Measurements from ENCODE around the gene MCCD1.
A peak's percentile ranks its signal among the peaks of the same experiment; 100 is the strongest.
"Not testable (repeated sequence)": the region's sequence is repeated elsewhere in the genome, so short reads cannot be mapped to it uniquely, and the experiment has no call there.

The MCCD1 gene

DNA sequence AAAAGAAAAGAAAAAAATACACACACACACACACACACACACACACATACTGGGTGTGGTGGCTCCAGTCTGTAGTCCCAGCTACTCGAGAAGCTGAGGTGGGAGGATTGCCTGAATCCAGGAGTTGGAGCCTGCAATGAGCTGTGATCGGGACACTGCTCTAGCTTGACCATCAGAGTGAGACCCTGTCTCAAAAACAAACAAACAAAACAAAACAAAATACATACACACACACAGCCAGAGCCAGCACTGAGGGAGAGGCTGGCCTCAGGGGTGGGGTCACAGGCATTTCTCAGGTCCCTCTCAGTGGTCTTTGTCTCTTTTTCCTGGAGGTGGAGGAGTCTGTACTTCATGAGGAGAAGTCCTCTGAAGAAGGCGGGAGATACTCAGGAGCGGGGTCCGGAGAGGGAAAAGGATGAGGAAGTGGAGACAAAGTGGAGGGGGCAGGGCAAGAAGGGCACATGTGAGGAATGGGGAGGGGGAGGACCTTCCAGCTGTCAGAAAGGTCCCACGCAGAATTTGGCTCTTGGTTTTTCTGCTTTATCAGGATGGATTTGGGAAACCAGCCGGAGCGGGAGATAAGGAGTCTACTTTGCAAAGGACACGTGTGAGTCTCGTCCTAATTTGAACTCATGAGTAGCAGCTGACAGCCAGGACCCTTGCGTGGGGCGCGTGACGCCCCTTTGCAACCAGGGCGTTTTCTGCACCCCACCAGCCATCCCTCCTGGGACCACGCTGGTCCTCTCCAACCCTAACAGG is 38.5 kb upstream of the MCCD1 start:
- no peak overlapping the region for H3K27ac ChIP-seq (ENCODE audit: low read depth, low read length)
- H3K4me1 ChIP-seq (ENCODE audit: control insufficient read depth in 5 of 5, insufficient read depth in 5 of 5, low read length in 5 of 5) = peaks cover 0 to 20% (median 9%) of the 10 kb centered on the region in 5 donors
- H3K36me3 ChIP-seq (ENCODE audit: control insufficient read depth in 5 of 5, insufficient read depth in 5 of 5, low read length in 5 of 5) = no peaks in the 10 kb centered on the region
- H3K9ac ChIP-seq (ENCODE audit: low read length in 5 of 5) = no peak overlapping the region
- no peaks in the 10 kb centered on the region for H3K9me3 ChIP-seq (ENCODE audit: control insufficient read depth in 5 of 5, low read length in 5 of 5)
- H3K27me3 ChIP-seq (ENCODE audit: control insufficient read depth in 5 of 5, insufficient read depth in 4 of 5, low read length in 5 of 5) = peaks cover 0 to 3% (median 0%) of the 10 kb centered on the region in 5 donors
- no peak overlapping the region for H3K4me3 ChIP-seq (ENCODE audit: low read depth in 1 of 5, low read length in 5 of 5)

DNA sequence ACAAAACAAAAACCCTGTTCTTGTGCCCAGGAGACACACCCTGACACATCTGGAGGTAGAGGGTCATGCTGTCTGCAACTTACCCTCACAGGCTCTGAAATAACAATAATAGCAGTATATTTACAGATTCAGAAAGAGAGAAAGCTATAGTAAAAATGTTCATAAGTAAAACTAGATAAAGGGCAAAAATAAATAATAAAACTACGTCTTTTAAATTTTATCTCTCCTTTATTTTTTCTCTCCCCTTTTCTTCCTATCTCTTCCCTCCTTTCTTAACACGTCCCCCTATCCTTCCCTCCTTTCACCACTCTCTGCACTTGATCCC is 35.2 kb upstream of the MCCD1 start:
- not testable (repeated sequence) for H3K27me3 ChIP-seq (ENCODE audit: control insufficient read depth in 5 of 5, insufficient read depth in 4 of 5, low read length in 5 of 5); H3K27ac ChIP-seq (ENCODE audit: low read depth, low read length)
- peak overlapping the region in 3 of 5 donors; percentile 73 to 78 (median 73) for H3K4me3 ChIP-seq (ENCODE audit: low read depth in 1 of 5, low read length in 5 of 5)

DNA sequence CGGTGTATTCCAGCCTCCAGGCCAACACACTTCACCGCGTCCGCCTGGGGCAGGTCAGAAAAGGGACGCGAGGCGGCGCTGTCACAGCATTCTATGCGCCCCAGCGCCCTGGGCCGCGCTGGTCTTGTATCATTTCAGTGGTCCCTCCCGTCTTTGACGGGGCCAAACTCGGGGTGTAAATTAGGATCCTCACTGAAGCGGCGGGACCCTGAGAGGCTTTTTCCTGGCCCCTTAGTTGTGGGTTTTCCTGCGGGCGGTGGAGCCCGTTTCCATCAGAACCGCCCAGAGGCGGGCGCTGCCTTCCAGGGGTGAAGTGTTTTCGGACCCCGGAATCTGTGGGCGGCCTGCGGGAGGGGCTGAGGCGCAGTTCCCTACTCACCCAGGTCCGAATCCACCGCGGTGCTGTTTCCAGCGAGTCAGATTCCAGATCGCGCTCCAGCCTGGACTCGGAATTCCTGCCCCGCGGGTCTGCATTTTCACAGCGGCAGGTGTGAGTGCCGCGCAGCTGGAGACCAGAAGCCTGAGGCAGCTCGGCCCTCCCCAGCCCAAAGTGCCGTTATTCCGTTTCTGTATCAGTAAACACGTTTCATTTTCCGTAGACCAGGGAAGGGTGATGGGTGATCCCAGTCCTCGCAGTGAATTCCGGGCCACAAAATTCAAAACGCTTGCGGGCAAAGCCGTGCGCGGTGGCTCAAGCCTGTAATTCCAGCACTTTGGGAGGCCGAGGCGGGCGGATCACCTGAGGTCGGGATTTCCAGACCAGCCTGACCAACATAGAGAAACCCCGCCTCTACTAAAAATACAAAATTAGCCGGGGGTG is 34.7 kb upstream of the MCCD1 start:
- Histone ChIP-seq H3K9ac (ENCODE audit: low read length in 5 of 5) (peak overlapping the region in 4 of 5 donors; percentile 48 to 71 (median 65)), H3K9me3 (ENCODE audit: control insufficient read depth in 5 of 5, low read length in 5 of 5) (no peaks in the 10 kb centered on the region), H3K27ac (ENCODE audit: low read depth, low read length) (peak overlapping the region; percentile 30), H3K4me3 (ENCODE audit: low read depth in 1 of 5, low read length in 5 of 5) (peak overlapping the region; percentile 58 to 78 (median 73)), H3K36me3 (ENCODE audit: control insufficient read depth in 5 of 5, insufficient read depth in 5 of 5, low read length in 5 of 5) (no peaks in the 10 kb centered on the region), H3K27me3 (ENCODE audit: control insufficient read depth in 5 of 5, insufficient read depth in 4 of 5, low read length in 5 of 5) (peaks cover 0 to 4% (median 0%) of the 10 kb centered on the region in 5 donors), H3K4me1 (ENCODE audit: control insufficient read depth in 5 of 5, insufficient read depth in 5 of 5, low read length in 5 of 5) (peaks cover 0 to 52% (median 32%) of the 10 kb centered on the region in 5 donors)

More for the DNA sequence above, 35.2 kb upstream of the MCCD1 start:
- H3K4me1 ChIP-seq (ENCODE audit: control insufficient read depth in 5 of 5, insufficient read depth in 5 of 5, low read length in 5 of 5) = peaks cover 0 to 46% (median 28%) of the 10 kb centered on the region in 5 donors
- not testable (repeated sequence) for H3K36me3 ChIP-seq (ENCODE audit: control insufficient read depth in 5 of 5, insufficient read depth in 5 of 5, low read length in 5 of 5); H3K9me3 ChIP-seq (ENCODE audit: control insufficient read depth in 5 of 5, low read length in 5 of 5); H3K9ac ChIP-seq (ENCODE audit: low read length in 5 of 5)

DNA sequence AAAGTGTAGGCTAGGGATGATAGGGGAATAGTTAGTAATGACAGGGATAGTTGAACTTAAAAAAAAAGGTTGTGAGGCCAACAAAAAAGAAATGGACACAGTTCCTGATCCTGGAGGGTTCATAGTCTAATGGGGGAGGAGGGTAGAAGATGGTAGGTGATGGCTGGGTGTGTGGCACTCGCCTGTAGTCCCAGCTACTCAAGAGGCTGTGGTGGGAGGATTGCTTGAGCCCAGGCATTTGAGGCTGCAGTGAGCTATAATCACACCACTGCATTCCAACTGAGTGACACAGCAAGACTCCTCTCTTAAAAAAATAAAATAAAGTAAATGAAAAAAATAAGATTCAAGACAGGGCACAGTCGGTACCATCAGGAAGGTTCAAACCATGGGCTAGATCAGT is 33.2 kb upstream of the MCCD1 start:
- peaks cover 0 to 8% (median 3%) of the 10 kb centered on the region in 5 donors for H3K27me3 ChIP-seq (ENCODE audit: control insufficient read depth in 5 of 5, insufficient read depth in 4 of 5, low read length in 5 of 5)
- no peaks in the 10 kb centered on the region for H3K9me3 ChIP-seq (ENCODE audit: control insufficient read depth in 5 of 5, low read length in 5 of 5)
- peak overlapping the region in 2 of 5 donors; percentile 51 to 60 for H3K9ac ChIP-seq (ENCODE audit: low read length in 5 of 5)
- H3K27ac ChIP-seq (ENCODE audit: low read depth, low read length) = no peak overlapping the region
- no peaks in the 10 kb centered on the region for H3K36me3 ChIP-seq (ENCODE audit: control insufficient read depth in 5 of 5, insufficient read depth in 5 of 5, low read length in 5 of 5)
- peaks cover 0 to 53% (median 32%) of the 10 kb centered on the region in 5 donors for H3K4me1 ChIP-seq (ENCODE audit: control insufficient read depth in 5 of 5, insufficient read depth in 5 of 5, low read length in 5 of 5)
- peak overlapping the region in 4 of 5 donors; percentile 63 to 78 (median 73) for H3K4me3 ChIP-seq (ENCODE audit: low read depth in 1 of 5, low read length in 5 of 5)

DNA sequence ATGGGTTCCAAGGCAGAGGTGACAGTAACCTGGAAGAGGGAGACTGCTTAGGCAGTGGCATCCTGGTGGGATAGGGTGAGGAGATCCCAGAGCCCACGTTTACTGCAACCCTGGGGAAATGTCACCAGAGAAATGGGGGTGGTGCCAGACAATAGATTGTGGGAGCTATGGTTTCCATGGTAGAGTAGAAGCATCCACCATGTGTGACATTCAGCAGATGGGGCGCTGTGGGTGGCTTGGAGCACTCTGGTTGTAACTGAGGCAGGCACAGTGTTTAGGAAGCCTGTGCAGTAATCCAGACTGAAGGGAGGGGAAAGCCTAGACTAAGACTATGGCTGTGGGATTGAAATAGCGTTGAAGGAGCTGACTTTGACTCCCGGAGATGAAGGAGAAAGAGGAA is 31.9 kb upstream of the MCCD1 start:
- peak overlapping the region in 1 of 5 donors; percentile 73 for H3K4me3 ChIP-seq (ENCODE audit: low read depth in 1 of 5, low read length in 5 of 5)
- not testable (repeated sequence) for H3K27ac ChIP-seq (ENCODE audit: low read depth, low read length); H3K27me3 ChIP-seq (ENCODE audit: control insufficient read depth in 5 of 5, insufficient read depth in 4 of 5, low read length in 5 of 5); H3K9ac ChIP-seq (ENCODE audit: low read length in 5 of 5); H3K9me3 ChIP-seq (ENCODE audit: control insufficient read depth in 5 of 5, low read length in 5 of 5); H3K36me3 ChIP-seq (ENCODE audit: control insufficient read depth in 5 of 5, insufficient read depth in 5 of 5, low read length in 5 of 5)
- peaks cover 0 to 51% (median 30%) of the 10 kb centered on the region in 5 donors for H3K4me1 ChIP-seq (ENCODE audit: control insufficient read depth in 5 of 5, insufficient read depth in 5 of 5, low read length in 5 of 5)

DNA sequence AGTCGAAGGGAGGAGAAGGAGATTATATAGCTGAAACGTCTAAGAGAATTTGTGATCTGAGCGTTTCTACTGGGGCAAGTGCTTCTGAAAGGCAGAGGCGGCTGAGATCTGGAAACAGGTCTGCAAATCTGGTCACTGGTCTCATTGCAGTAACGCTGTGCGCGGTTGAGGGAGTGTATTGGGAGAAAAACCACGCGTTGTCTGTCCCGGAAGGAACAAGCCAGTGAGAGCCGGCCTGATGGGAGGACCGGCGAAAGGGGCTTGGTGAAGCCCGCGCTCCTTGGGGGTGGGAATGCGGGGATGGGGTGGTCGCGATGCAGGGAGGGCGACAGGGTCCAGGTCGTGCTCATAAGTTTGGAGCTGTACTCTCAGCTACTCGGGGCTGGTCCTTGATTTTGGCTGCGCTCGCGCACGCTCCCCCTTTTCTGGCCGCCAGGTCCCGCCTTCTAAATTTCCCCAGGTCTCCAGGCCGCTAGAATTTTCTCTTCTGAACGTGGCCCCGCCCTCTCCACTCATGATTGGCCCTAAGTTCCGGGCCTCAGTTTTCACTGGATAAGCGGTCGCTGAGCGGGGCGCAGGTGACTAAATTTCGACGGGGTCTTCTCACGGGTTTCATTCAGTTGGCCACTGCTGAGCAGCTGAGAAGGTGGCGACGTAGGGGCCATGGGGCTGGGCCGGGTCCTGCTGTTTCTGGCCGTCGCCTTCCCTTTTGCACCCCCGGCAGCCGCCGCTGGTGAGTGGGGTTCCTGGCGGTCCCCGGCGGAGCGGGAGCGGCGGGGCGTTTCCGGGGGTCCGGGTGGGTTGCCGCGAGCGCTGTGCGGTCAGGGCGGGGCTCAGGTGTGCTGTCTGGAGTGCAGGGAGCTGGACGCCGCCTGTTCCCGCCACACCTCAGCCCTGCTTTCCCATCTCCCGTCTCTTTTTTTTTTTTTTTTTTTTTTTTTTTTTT is 31.0 kb upstream of the MCCD1 start, which contains the start of gene MICB:
Gene MICB (plus strand): TSS at position 615 of the 946 bp plus-strand sequence. CDS start 49 bp downstream, at position 664.
- Histone ChIP-seq H3K4me3 (ENCODE audit: low read depth in 1 of 5, low read length in 5 of 5) (peak within 1 kb of the TSS; percentile 66 to 74 (median 71)), H3K27ac (ENCODE audit: low read depth, low read length) (no peak within 1 kb of the TSS), H3K36me3 (ENCODE audit: control insufficient read depth in 5 of 5, insufficient read depth in 5 of 5, low read length in 5 of 5) (no peaks in the 10 kb centered on the region), H3K9ac (ENCODE audit: low read length in 5 of 5) (peak within 1 kb of the TSS in 3 of 5 donors; percentile 42 to 76 (median 58)), H3K27me3 (ENCODE audit: control insufficient read depth in 5 of 5, insufficient read depth in 4 of 5, low read length in 5 of 5) (peaks cover 0 to 8% (median 3%) of the 10 kb centered on the region in 5 donors), H3K4me1 (ENCODE audit: control insufficient read depth in 5 of 5, insufficient read depth in 5 of 5, low read length in 5 of 5) (peaks cover 0 to 47% (median 30%) of the 10 kb centered on the region in 5 donors), H3K9me3 (ENCODE audit: control insufficient read depth in 5 of 5, low read length in 5 of 5) (no peaks in the 10 kb centered on the region)

DNA sequence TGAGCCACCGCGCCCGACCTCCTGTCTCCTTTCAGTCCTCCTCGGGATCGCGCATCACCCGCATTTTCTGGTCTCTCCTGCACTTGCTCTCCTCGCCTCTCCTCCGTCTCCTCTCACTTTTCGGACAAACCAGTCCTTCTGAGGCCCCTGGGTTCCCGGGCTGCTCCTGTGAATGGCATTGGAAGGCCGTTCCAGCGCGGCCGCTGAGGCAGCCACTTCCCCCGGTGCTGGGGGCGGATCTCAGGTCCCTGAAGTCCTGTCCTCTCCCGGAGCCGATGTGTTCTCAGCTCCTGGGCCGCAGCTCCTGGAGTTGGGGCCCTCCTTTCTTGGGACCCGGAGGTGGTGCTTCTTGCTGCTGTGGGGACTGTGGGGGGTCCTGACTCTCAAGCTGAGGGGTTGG is 30.0 kb upstream of the MCCD1 start:
- H3K27me3 ChIP-seq (ENCODE audit: control insufficient read depth in 5 of 5, insufficient read depth in 4 of 5, low read length in 5 of 5) = peaks cover 0 to 8% (median 3%) of the 10 kb centered on the region in 5 donors
- H3K9ac ChIP-seq (ENCODE audit: low read length in 5 of 5) = no peak overlapping the region
- H3K9me3 ChIP-seq (ENCODE audit: control insufficient read depth in 5 of 5, low read length in 5 of 5) = no peaks in the 10 kb centered on the region
- no peaks in the 10 kb centered on the region for H3K36me3 ChIP-seq (ENCODE audit: control insufficient read depth in 5 of 5, insufficient read depth in 5 of 5, low read length in 5 of 5)
- H3K27ac ChIP-seq (ENCODE audit: low read depth, low read length) = no peak overlapping the region
- H3K4me3 ChIP-seq (ENCODE audit: low read depth in 1 of 5, low read length in 5 of 5) = peak overlapping the region in 3 of 5 donors; percentile 35 to 73 (median 39)
- H3K4me1 ChIP-seq (ENCODE audit: control insufficient read depth in 5 of 5, insufficient read depth in 5 of 5, low read length in 5 of 5) = peaks cover 0 to 43% (median 28%) of the 10 kb centered on the region in 5 donors

DNA sequence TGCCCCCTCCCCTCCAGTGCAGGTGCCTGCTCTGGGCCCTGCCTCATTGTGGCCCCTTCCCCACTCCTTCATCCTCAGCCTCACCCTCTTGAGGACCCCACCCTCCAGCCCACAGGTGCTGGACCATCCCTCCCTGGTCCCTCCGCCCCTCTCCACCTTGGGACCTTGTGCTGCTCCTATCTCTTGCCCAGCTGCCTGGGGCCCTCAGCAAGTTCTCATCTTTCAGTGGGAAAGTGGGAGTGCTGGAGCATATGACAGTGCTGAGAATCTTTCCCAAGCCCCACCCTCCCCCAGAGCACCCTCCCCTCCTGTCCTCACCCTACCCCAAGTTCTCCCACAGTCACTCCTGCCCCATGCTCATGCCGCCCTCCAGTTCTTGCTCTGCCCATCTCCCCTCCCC is 29.1 kb upstream of the MCCD1 start:
- not testable (repeated sequence) for H3K4me3 ChIP-seq (ENCODE audit: low read depth in 1 of 5, low read length in 5 of 5); H3K36me3 ChIP-seq (ENCODE audit: control insufficient read depth in 5 of 5, insufficient read depth in 5 of 5, low read length in 5 of 5); H3K9me3 ChIP-seq (ENCODE audit: control insufficient read depth in 5 of 5, low read length in 5 of 5); H3K27me3 ChIP-seq (ENCODE audit: control insufficient read depth in 5 of 5, insufficient read depth in 4 of 5, low read length in 5 of 5); H3K27ac ChIP-seq (ENCODE audit: low read depth, low read length); H3K9ac ChIP-seq (ENCODE audit: low read length in 5 of 5)
- H3K4me1 ChIP-seq (ENCODE audit: control insufficient read depth in 5 of 5, insufficient read depth in 5 of 5, low read length in 5 of 5) = peaks cover 0 to 36% (median 22%) of the 10 kb centered on the region in 5 donors

DNA sequence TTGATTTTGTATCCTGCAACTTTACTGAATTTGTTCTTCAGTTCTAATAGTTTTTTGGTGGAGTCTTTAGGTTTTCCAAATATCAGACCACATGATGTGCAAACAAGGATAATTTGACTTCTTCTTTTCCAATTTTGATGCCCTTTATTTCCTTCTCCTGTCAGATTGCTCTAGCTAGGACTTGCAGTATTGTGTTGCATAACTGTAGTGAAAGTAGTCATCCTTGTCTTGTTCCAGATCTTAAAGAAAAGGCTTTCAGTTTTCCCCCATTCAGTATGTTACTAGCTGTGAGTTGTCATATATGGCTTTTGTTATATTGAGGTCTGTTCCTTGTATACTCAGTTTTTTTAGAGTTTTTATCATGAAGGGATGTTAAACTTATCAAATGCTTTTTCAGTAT is 26.2 kb upstream of the MCCD1 start:
- peaks cover 0 to 21% (median 5%) of the 10 kb centered on the region in 5 donors for H3K36me3 ChIP-seq (ENCODE audit: control insufficient read depth in 5 of 5, insufficient read depth in 5 of 5, low read length in 5 of 5)
- H3K9ac ChIP-seq (ENCODE audit: low read length in 5 of 5) = no peak overlapping the region
- no peaks in the 10 kb centered on the region for H3K9me3 ChIP-seq (ENCODE audit: control insufficient read depth in 5 of 5, low read length in 5 of 5)
- no peak overlapping the region for H3K4me3 ChIP-seq (ENCODE audit: low read depth in 1 of 5, low read length in 5 of 5)
- no peak overlapping the region for H3K27ac ChIP-seq (ENCODE audit: low read depth, low read length)
- peaks cover 0 to 8% (median 4%) of the 10 kb centered on the region in 5 donors for H3K27me3 ChIP-seq (ENCODE audit: control insufficient read depth in 5 of 5, insufficient read depth in 4 of 5, low read length in 5 of 5)
- H3K4me1 ChIP-seq (ENCODE audit: control insufficient read depth in 5 of 5, insufficient read depth in 5 of 5, low read length in 5 of 5) = peaks cover 0 to 15% (median 10%) of the 10 kb centered on the region in 5 donors
